Loucy (cell line): Measurements from ENCODE around the gene ALKBH8.
A peak's percentile ranks its signal among the peaks of the same experiment; 100 is the strongest.

Source experiments
- H2AFZ ChIP-seq: fragments of 200-600 bp; sonication (generic); 2 replicates; pipeline ENCODE4 v1.6.0; 2016; ENCODE audit warnings: antibody characterized with exemption, mild to moderate bottlenecking, low read length, moderate library complexity
- H3F3A ChIP-seq: fragments of 200-600 bp; 2 replicates; pipeline ENCODE4 v1.6.0; 2016; ENCODE audit warnings: antibody characterized with exemption, low read depth, mild to moderate bottlenecking
- H3K27me3 ChIP-seq: fragments of 200-600 bp; sonication (generic); 2 replicates; pipeline ENCODE4 v1.6.1; 2014; ENCODE audit warnings: low read length, mild to moderate bottlenecking; ENCODE audit not compliant: insufficient read depth, poor library complexity, severe bottlenecking
- H3K36me3 ChIP-seq: fragments of 200-600 bp; sonication (generic); 2 replicates; pipeline ENCODE4 v1.6.1; 2016; ENCODE audit warnings: low read length; ENCODE audit not compliant: insufficient read depth
- H3K4me1 ChIP-seq: fragments of 200-600 bp; sonication (generic); 2 replicates; pipeline ENCODE4 v1.5.1; 2014; ENCODE audit warnings: low read length, mild to moderate bottlenecking; ENCODE audit not compliant: insufficient read depth, poor library complexity, severe bottlenecking
- H3K4me2 ChIP-seq: fragments of 200-600 bp; sonication (generic); 2 replicates; pipeline ENCODE4 v1.6.0; 2014; ENCODE audit warnings: antibody characterized with exemption, low read length, low read depth, mild to moderate bottlenecking; ENCODE audit not compliant: poor library complexity, severe bottlenecking
- H3K4me3 ChIP-seq: fragments of 200-600 bp; sonication (generic); 2 replicates; pipeline ENCODE4 v1.5.1; 2014; ENCODE audit warnings: low read length, mild to moderate bottlenecking, mixed read lengths; ENCODE audit not compliant: poor library complexity, severe bottlenecking
- H3K79me2 ChIP-seq: fragments of 200-600 bp; sonication (generic); 2 replicates; pipeline ENCODE4 v1.6.1; 2014; ENCODE audit warnings: low read length; ENCODE audit not compliant: insufficient read depth
- H3K9ac ChIP-seq: fragments of 200-600 bp; sonication (generic); 2 replicates; pipeline ENCODE4 v1.6.0; 2014; ENCODE audit warnings: mild to moderate bottlenecking, low read depth, low read length, moderate library complexity; ENCODE audit not compliant: poor library complexity, severe bottlenecking
- H3K9me2 ChIP-seq: fragments of 200-600 bp; sonication (generic); replicated peaks from 2 replicates; pipeline ENCODE4 v1.6.1; 2016; ENCODE audit warnings: low read depth, low read length, mixed read lengths
- H3K9me3 ChIP-seq: fragments of 200-600 bp; sonication (generic); 2 replicates; pipeline ENCODE4 v1.6.1; 2014; ENCODE audit warnings: mild to moderate bottlenecking, antibody characterized with exemption, low read length, low read depth; ENCODE audit not compliant: insufficient read depth
- H4K20me1 ChIP-seq: fragments of 200-600 bp; sonication (generic); 2 replicates; pipeline ENCODE4 v1.6.0; 2014; ENCODE audit warnings: antibody characterized with exemption, low read length, mild to moderate bottlenecking; ENCODE audit not compliant: insufficient read depth, poor library complexity, severe bottlenecking
- EZH2phosphoT487 ChIP-seq: fragments of 200-600 bp; IDR thresholded peaks from 2 replicates; pipeline ENCODE4 v1.6.1; 2018; ENCODE audit warnings: antibody characterized with exemption, mild to moderate bottlenecking, moderate library complexity, borderline replicate concordance
- TF ChIP-seq, protein P1 (sequence below): fragments of 200-600 bp; sonication (generic); conservative IDR thresholded peaks from 2 replicates; pipeline ENCODE4 v1.5.1; 2014; ENCODE audit warnings: mild to moderate bottlenecking, antibody characterized with exemption, low read length

ALKBH8 gene

GRCh38 chr11:107457558-107458271 lies 107.8 kb downstream of the ALKBH8 start, which contains the start of gene CWF19L2:
TSS of gene CWF19L2 (minus strand) at chr11:107457825. CDS start at chr11:107457816, 9 bp downstream.
- Histone ChIP-seq H4K20me1 (no peaks in the 10 kb centered on the region), H3K4me1 (peaks cover 9% of the 10 kb centered on the region), H2AFZ (peak within 1 kb of the TSS; percentile 96), H3K27me3 (peaks cover 14% of the 10 kb centered on the region), H3K4me3 (peak within 1 kb of the TSS; percentile 95), H3F3A (no peaks in the 10 kb centered on the region), H3K9ac (peak within 1 kb of the TSS; percentile 87), H3K36me3 (peaks cover 4% of the 10 kb centered on the region; the same call in 1 of the 2 replicates), H3K9me3 (no peaks in the 10 kb centered on the region), H3K79me2 (peaks cover 22% of the 10 kb centered on the region), H3K4me2 (peak within 1 kb of the TSS; percentile 96), H3K9me2 (no peaks in the 10 kb centered on the region; the same call in 1 of the 2 replicates)
- no peak for TF ChIP-seq EZH2phosphoT487

- TF ChIP-seq, protein P1, sequence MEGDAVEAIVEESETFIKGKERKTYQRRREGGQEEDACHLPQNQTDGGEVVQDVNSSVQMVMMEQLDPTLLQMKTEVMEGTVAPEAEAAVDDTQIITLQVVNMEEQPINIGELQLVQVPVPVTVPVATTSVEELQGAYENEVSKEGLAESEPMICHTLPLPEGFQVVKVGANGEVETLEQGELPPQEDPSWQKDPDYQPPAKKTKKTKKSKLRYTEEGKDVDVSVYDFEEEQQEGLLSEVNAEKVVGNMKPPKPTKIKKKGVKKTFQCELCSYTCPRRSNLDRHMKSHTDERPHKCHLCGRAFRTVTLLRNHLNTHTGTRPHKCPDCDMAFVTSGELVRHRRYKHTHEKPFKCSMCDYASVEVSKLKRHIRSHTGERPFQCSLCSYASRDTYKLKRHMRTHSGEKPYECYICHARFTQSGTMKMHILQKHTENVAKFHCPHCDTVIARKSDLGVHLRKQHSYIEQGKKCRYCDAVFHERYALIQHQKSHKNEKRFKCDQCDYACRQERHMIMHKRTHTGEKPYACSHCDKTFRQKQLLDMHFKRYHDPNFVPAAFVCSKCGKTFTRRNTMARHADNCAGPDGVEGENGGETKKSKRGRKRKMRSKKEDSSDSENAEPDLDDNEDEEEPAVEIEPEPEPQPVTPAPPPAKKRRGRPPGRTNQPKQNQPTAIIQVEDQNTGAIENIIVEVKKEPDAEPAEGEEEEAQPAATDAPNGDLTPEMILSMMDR, result no peak
- TF ChIP-seq EZH2phosphoT487, result no peak
- peaks cover 9% of the 10 kb centered on the region for H3K4me1 ChIP-seq
- H3K9me3 ChIP-seq, result no peaks in the 10 kb centered on the region
- peak overlapping the region; percentile 96 for H3K4me2 ChIP-seq
- peak overlapping the region; percentile 96 for H2AFZ ChIP-seq
- peaks cover 4% of the 10 kb centered on the region; the same call in 1 of the 2 replicates for H3K36me3 ChIP-seq
- peaks cover 14% of the 10 kb centered on the region for H3K27me3 ChIP-seq
- H3K9me2 ChIP-seq, result no peaks in the 10 kb centered on the region; the same call in 1 of the 2 replicates
- peak overlapping the region; percentile 87 for H3K9ac ChIP-seq
- peak overlapping the region; percentile 95 for H3K4me3 ChIP-seq
- no peaks in the 10 kb centered on the region for H3F3A ChIP-seq
- H4K20me1 ChIP-seq, result no peaks in the 10 kb centered on the region
- H3K79me2 ChIP-seq, result peaks cover 23% of the 10 kb centered on the region
These were observed 108.4 kb downstream of the ALKBH8 start for GRCh38 chr11:107457205-107457557.

DNA sequence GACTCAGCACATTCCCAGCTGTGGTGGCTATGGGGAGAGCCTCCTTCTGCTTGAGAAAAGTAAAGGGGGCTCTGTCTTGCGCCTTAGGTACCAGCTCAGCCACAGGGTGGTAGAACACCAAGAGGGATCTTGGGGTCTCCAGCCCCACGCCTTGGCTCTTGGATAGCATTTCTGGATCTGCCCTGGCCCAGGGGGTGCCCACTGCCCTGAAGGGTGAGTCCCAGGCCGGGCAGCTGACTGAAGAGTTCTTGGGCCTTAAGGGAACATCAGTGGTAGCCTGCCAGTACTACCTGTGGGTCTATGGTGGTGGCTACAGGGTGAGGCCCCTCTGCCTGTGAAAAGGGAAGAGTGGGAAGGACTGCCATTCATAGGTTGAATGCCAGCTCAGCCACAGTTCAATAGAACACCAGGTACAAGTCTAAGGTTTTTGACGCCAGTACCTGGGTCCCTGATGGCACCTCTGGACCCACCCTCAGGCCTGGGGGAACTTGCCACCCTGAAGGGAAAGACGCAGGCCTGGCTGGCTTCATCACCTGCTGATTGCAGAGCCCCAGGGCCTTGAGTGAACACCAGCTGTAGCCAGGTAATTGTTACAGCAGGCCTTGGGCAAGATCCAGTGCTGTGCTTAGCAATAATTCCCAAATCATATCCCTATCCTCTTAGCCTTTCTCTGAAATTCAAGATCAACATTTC lies 111.8 kb downstream of the ALKBH8 start:
- Histone ChIP-seq H3K27me3 (no peaks in the 10 kb centered on the region), H4K20me1 (peaks cover 6% of the 10 kb centered on the region), H3K79me2 (peaks cover 41% of the 10 kb centered on the region), H3F3A (no peaks in the 10 kb centered on the region), H3K4me3 (no peak overlapping the region), H3K9me2 (no peaks in the 10 kb centered on the region; the same call in 1 of the 2 replicates), H3K4me2 (no peak overlapping the region), H3K9me3 (no peaks in the 10 kb centered on the region), H2AFZ (no peak overlapping the region), H3K4me1 (peaks cover 23% of the 10 kb centered on the region), H3K9ac (no peak overlapping the region), H3K36me3 (peaks cover 4% of the 10 kb centered on the region; the same call in 1 of the 2 replicates)
- TF ChIP-seq, protein P1, result no peak
- no peak for TF ChIP-seq EZH2phosphoT487
